Right atrium auricular region (tissue), 2 donors: ENCODE data around the gene LEMD2. TPM values are rescaled to one million over a fixed set of nuclear protein-coding genes. Genes with fewer than 3 reads are reported as not detected.

Experiments
- DNase-seq: peaks from one replicate; pipeline ENCODE4 v3.0.0-alpha.2; 2019; ENCODE audit warnings: low spot score
- H3K27ac ChIP-seq, 2 donors: fragments of 200-600 bp; sonication (generic); 1 replicate in 1 of 2; 2 replicates in 1 of 2; pipeline ENCODE4 v1.5.1; 2016 to 2019
- H3K27me3 ChIP-seq, 2 donors: fragments of 200-600 bp; sonication (generic); one replicate each; pipeline versions ENCODE4 v1.5.1 to v1.6.0; 2017 to 2019
- H3K36me3 ChIP-seq: fragments of 200-600 bp; sonication (generic); one replicate; pipeline ENCODE4 v1.5.1; 2016
- H3K4me1 ChIP-seq, 2 donors: fragments of 200-600 bp; sonication (generic); one replicate each; pipeline versions ENCODE4 v1.5.1 to v1.6.0; 2017 to 2019
- H3K4me3 ChIP-seq, 2 donors: fragments of 200-600 bp; sonication (generic); 1 replicate in 1 of 2; 2 replicates in 1 of 2; pipeline ENCODE4 v1.5.1; 2017 to 2019; ENCODE audit warnings: mild to moderate bottlenecking in 1 of 2, moderate library complexity in 1 of 2
- H3K9me3 ChIP-seq, 2 donors: fragments of 200-600 bp; sonication (generic); one replicate each; pipeline ENCODE4 v1.5.1; 2019
- total RNA-seq, 2 donors: library from RNA; depleted of rRNA; stranded (reverse); fragments of >200 nt; gene quantifications; one replicate each; pipeline ENCODE4 v1.1.0, GENCODE V29; 2016
- TF ChIP-seq, protein P1 (sequence below), 2 donors: fragments of 200-600 bp; sonication (generic); IDR thresholded peaks; one replicate each; pipeline ENCODE4 v1.5.1; 2019; ENCODE audit warnings: antibody characterized with exemption in 2 of 2

LEMD2 gene
- total RNA-seq, 2 donors from 2014 or later, result 25.9 to 28.1 TPM

DNA sequence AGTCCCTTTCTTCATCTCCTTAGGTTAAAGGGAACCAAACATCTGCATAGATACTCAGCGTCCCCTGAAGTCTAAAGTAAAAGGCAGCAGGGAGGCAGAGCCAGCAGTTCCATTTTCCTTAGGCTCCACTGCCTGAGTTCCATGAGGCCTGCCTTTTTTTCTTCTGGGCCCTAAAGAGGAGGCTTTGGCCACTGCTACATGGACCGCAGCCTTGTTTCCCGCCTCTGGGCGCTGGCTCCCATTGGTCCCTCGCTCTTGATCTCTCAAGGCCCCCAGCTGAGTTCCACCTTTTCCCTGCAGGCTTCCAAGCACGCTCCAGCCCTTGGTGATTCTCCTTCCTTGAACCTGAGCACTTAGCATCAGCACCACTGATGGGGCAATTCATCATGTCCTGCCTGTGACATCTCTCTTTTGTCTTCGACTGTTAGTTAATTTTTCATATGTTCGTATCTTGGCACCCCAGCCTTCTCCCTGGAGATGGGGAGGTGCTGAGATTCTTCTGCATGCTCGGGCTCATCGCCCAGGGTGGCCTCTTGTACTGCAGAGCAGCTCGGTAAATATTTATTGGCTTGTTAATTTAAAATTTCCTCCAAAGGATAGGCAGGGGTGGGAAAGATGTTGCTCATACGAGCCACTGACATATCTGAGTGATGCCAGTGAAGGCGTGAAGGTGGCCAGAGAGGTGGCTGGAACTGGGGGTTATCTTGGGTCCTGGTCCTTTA, 11.5 kb upstream of the LEMD2 start:
- Histone ChIP-seq H3K4me1 (no peaks in the 10 kb centered on the region), H3K9me3 (no peaks in the 10 kb centered on the region), H3K4me3 (no peak overlapping the region), H3K27ac (no peak overlapping the region), H3K36me3 (no peaks in the 10 kb centered on the region), H3K27me3 (no peaks in the 10 kb centered on the region)
- TF ChIP-seq, protein P1, sequence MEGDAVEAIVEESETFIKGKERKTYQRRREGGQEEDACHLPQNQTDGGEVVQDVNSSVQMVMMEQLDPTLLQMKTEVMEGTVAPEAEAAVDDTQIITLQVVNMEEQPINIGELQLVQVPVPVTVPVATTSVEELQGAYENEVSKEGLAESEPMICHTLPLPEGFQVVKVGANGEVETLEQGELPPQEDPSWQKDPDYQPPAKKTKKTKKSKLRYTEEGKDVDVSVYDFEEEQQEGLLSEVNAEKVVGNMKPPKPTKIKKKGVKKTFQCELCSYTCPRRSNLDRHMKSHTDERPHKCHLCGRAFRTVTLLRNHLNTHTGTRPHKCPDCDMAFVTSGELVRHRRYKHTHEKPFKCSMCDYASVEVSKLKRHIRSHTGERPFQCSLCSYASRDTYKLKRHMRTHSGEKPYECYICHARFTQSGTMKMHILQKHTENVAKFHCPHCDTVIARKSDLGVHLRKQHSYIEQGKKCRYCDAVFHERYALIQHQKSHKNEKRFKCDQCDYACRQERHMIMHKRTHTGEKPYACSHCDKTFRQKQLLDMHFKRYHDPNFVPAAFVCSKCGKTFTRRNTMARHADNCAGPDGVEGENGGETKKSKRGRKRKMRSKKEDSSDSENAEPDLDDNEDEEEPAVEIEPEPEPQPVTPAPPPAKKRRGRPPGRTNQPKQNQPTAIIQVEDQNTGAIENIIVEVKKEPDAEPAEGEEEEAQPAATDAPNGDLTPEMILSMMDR (IDR thresholded peaks at IDR 0.05), result no peak
- no peak for DNase-seq

DNA sequence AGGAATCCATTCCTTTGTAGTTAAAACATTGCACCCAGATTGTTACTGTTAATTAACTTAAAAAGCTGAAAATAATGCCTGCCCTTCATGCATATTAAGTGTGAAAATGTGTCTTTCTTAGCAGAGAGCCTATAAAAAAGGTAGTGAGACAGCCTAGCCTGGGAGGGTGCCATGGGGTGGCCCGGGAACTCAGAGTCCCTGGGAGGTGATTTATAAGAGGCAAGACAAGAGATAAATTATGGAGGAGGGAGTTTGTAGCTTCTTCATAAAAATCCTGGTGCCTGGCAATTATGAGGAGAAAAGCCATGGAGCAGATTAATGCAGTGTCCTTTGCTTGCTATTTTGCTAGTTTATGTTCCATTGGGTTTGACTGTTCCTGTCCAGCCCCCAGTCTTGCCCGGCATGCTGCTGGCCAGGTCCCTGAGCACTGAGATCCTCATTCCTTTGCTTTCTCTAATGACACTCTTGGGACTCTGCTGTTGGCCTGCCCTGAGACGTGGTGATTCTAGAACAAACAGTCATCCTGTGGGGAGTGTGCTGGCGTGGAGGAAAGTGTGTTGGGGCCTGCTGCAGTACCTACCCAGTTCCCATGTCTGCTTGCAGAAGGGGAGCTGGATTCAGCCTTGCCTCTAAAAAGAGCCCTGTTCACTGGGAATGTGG, 10.7 kb upstream of the LEMD2 start:
- Histone ChIP-seq H3K27me3 (no peaks in the 10 kb centered on the region), H3K9me3 (no peaks in the 10 kb centered on the region)

DNA sequence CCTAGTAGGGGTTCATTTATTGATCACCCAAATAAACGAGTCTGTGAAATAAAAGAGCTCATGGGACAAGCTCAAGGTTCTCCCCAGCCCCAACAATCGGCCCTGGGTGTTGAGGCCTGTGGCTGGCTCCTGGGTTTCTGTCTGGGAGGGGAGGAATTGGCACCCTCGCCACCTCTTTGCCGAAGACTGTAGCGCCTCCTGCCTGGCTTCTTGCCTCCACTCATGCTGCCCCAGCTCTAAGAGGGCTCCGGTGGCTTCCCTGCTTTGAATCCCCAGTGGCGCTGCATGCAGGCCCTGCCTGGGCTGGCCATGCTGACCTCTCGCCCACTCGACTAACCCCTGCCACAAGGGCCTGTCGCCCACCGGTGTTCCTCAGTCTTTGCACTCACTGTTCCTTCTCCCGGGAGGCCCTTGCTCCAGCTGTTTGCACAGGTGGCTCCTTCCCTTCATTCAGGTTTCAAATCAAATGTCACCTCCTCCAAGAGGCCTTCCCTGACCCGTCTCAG, 9.5 kb upstream of the LEMD2 start:
- no peak overlapping the region for H3K4me3 ChIP-seq
- no peaks in the 10 kb centered on the region for H3K4me1 ChIP-seq
- no peaks in the 10 kb centered on the region for H3K36me3 ChIP-seq
- DNase-seq, result no peak
- H3K9me3 ChIP-seq, result no peaks in the 10 kb centered on the region
- H3K27me3 ChIP-seq, result no peaks in the 10 kb centered on the region
- H3K27ac ChIP-seq, result no peak overlapping the region
- TF ChIP-seq, protein P1 (IDR thresholded peaks at IDR 0.05), result no peak

More for the DNA sequence above, 10.7 kb upstream of the LEMD2 start:
- Histone ChIP-seq H3K4me1 (no peaks in the 10 kb centered on the region), H3K27ac (no peak overlapping the region), H3K36me3 (no peaks in the 10 kb centered on the region), H3K4me3 (no peak overlapping the region)
- TF ChIP-seq, protein P1 (IDR thresholded peaks at IDR 0.05), result no peak
- DNase-seq, result no peak

DNA sequence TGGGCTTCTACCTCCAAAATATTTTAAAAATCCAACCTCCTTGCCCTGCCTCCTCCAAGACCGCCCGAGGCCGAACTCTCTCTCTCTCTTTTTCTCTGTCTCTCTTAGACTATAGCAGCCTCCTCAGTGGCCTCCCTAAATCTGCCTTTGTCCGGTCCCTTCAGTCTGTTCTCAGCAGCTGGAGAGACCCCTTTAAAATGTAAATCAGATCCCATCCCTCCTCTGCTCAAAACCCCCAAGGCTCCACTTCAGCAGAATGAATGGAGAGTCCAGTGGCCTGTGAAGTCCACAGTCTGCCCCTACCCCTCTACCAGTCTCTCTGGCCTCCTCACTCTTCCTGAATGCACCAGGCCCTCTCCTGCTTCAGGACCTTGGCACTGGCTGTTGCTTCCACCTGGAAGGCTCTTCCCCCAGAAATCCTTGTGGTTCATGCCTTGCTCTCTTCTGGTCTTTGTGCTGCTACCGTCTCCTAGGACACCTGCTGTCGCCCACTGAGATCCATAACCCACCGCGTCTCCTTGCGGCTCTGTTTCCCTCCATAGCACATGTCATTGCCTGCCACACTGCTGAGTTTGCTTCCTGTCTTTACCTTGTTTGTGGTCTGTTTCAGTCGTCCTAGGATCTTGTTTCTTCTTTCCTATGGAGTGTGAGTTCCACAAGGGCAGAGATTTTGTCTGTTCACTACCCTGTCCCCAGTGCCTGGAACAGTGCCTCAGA, 8.9 kb upstream of the LEMD2 start:
- no peaks in the 10 kb centered on the region for H3K9me3 ChIP-seq
- H3K4me3 ChIP-seq, result no peak overlapping the region
- no peaks in the 10 kb centered on the region for H3K36me3 ChIP-seq
- TF ChIP-seq, protein P1 (IDR thresholded peaks at IDR 0.05), result no peak
- no peaks in the 10 kb centered on the region for H3K4me1 ChIP-seq
- H3K27ac ChIP-seq, result no peak overlapping the region
- no peak for DNase-seq
- H3K27me3 ChIP-seq, result no peaks in the 10 kb centered on the region

DNA sequence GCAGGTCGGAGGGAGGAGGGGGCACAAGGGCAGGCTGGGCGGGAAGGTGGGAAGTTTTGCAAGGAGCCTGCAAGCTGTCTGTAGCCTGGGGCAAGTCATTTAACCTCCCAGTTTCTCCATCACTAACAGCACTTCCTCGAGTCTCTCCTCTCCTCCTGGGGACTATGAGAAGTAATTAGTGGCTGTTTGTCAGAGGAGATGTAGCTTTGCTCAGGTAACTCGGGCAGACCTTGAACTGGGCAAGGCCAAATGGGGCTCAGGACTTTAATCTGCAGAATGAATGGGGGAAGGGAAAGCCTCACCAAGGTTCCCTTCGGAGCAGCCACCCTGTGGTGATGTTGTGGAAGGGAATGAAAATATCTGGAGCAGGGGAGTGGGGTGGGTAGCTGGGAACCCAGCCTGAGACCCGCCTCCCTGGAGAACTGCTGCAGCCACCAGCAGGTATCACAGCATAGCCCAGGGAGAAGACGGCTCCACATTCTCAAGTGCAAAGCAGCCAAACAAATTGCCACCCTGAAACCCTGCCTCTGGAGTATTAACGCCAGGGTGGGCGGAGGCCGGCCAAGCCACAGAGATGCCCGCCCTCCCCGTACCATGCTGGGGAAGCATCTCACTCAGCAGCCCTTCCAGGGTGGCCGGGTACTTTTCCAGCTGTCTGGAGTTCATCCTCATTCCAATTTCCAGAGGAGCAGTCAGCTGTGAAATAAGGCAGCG, 6.1 kb upstream of the LEMD2 start:
- no peak overlapping the region for H3K4me3 ChIP-seq
- H3K4me1 ChIP-seq, result no peaks in the 10 kb centered on the region
- TF ChIP-seq, protein P1 (IDR thresholded peaks at IDR 0.05), result no peak
- DNase-seq, result no peak
- no peak overlapping the region for H3K27ac ChIP-seq
- H3K9me3 ChIP-seq, result no peaks in the 10 kb centered on the region
- H3K36me3 ChIP-seq, result no peaks in the 10 kb centered on the region
- no peaks in the 10 kb centered on the region for H3K27me3 ChIP-seq
